ENCODE measurements around the gene GJB2. TPM values are rescaled to one million over a fixed set of nuclear protein-coding genes. Genes with fewer than 3 reads are reported as not detected.

Gene GJB2
- total RNA-seq, 2 donors from 2014 or later: 41.5 to 50.4 TPM

- Histone ChIP-seq H3K27ac (no peak overlapping the region), H3K9me3 (no peaks in the 10 kb centered on the region), H3K36me3 (no peaks in the 10 kb centered on the region), H3K4me3 (no peak overlapping the region), H3K4me1 (no peaks in the 10 kb centered on the region), H3K27me3 (no peaks in the 10 kb centered on the region), H3K9ac (ENCODE audit: low read depth in 2 of 2, low read length in 2 of 2) (no peak overlapping the region)
- DNase-seq: no peak
- TF ChIP-seq, protein P1, sequence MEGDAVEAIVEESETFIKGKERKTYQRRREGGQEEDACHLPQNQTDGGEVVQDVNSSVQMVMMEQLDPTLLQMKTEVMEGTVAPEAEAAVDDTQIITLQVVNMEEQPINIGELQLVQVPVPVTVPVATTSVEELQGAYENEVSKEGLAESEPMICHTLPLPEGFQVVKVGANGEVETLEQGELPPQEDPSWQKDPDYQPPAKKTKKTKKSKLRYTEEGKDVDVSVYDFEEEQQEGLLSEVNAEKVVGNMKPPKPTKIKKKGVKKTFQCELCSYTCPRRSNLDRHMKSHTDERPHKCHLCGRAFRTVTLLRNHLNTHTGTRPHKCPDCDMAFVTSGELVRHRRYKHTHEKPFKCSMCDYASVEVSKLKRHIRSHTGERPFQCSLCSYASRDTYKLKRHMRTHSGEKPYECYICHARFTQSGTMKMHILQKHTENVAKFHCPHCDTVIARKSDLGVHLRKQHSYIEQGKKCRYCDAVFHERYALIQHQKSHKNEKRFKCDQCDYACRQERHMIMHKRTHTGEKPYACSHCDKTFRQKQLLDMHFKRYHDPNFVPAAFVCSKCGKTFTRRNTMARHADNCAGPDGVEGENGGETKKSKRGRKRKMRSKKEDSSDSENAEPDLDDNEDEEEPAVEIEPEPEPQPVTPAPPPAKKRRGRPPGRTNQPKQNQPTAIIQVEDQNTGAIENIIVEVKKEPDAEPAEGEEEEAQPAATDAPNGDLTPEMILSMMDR (IDR thresholded peaks at IDR 0.05): no peak
- intact Hi-C loops (cut with DNase I): no loop called here
Observed at GRCh38 chr13:20219577-20219976, 26.8 kb upstream of the GJB2 start.

DNA sequence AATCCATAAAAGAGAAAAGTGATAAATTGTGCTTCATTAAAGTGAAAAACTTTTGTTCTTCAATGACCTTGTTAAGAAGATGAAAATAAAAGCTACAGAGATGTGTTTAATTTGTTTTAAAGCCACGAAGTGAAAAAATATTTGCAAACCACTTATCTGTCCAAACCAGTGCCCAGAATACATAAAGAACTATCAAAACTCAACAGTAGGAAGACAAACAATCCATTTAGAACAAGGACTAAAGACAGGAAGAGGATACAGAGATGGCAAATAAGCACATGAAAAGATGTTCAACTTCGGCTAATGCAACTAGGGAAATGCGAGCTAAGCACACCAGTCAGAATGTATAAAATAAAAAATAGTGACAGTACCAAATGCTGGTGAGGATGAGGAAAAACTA is 24.4 kb upstream of the GJB2 start:
- H3K36me3 ChIP-seq: no peaks in the 10 kb centered on the region
- no peaks in the 10 kb centered on the region for H3K9me3 ChIP-seq
- H3K27ac ChIP-seq: no peak overlapping the region
- no peak for DNase-seq
- no peak overlapping the region for H3K9ac ChIP-seq (ENCODE audit: low read depth in 2 of 2, low read length in 2 of 2)
- no peak overlapping the region for H3K4me3 ChIP-seq
- no peaks in the 10 kb centered on the region for H3K4me1 ChIP-seq
- intact Hi-C loops (cut with DNase I): no loop called here
- TF ChIP-seq, protein P1 (IDR thresholded peaks at IDR 0.05): no peak
- H3K27me3 ChIP-seq: no peaks in the 10 kb centered on the region

- Histone ChIP-seq H3K9me3 (no peaks in the 10 kb centered on the region), H3K36me3 (no peaks in the 10 kb centered on the region), H3K27me3 (no peaks in the 10 kb centered on the region), H3K4me3 (no peak overlapping the region), H3K9ac (ENCODE audit: low read depth in 2 of 2, low read length in 2 of 2) (no peak overlapping the region), H3K4me1 (no peaks in the 10 kb centered on the region), H3K27ac (no peak overlapping the region)
- DNase-seq: no peak
- TF ChIP-seq, protein P1 (IDR thresholded peaks at IDR 0.05): no peak
- intact Hi-C loops (cut with DNase I): no loop called here
Observed at GRCh38 chr13:20209948-20210347, 17.2 kb upstream of the GJB2 start.

DNA sequence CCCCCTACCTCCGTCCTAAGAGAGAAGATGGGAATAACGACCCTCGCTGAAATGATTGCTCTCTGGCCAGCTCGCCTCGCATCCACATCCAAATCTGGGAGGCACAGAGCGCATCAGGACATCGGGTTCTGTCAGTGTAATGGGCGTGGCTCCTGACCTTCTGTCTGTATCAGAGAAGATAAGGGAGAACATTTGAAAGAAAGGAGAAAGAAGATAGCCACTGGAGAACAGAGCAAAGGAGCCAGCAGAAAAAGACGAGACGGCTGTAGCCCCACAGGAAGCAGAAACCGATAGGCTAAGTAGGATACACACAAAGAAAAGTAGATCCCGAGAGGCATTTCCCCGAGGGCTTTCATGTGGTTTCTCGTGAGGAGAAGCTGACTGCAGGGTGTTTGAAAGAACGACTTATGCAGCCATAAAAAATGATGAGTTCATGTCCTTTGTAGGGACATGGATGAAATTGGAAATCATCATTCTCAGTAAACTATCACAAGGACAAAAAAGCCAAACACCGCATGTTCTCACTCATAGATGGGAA is 14.0 kb upstream of the GJB2 start:
- Histone ChIP-seq H3K4me3 (no peak overlapping the region), H3K4me1 (no peaks in the 10 kb centered on the region), H3K9me3 (no peaks in the 10 kb centered on the region), H3K9ac (ENCODE audit: low read depth in 2 of 2, low read length in 2 of 2) (no peak overlapping the region), H3K27ac (no peak overlapping the region), H3K36me3 (no peaks in the 10 kb centered on the region), H3K27me3 (no peaks in the 10 kb centered on the region)
- intact Hi-C loops (cut with DNase I): no loop called here
- no peak for DNase-seq
- TF ChIP-seq, protein P1 (IDR thresholded peaks at IDR 0.05): no peak

DNA sequence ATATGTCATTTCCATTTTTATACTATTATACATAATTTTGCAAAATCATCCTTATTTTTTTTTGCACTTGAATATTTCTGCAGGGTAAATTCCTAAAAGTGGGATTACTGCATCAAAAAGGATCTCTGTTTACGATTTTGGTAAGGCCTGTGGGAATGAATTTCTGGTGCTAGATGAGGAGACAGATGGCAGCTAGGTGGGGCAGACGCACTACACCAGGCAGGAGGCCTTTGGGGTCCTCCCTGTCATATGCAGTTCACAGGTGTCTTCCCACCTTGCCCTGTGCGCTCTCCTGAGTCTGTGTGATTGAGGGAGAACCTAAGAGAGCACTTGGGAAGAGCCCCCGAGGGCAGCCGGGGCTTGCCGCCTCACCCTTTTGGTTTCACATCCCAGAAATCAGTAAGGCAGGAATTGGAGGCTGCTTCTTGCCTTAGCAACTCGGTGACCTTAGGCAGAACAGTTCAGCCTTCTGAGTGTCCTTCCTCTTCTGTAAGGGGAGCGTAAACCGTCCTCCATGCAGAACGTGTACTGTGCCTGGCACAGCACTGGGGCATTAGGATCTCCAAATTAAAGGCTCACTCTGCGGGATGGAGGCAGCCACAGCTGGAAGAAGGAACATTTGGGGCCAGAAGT is 13.4 kb upstream of the GJB2 start:
- Histone ChIP-seq H3K4me3 (no peak overlapping the region), H3K9ac (ENCODE audit: low read depth in 2 of 2, low read length in 2 of 2) (no peak overlapping the region), H3K36me3 (no peaks in the 10 kb centered on the region), H3K27me3 (no peaks in the 10 kb centered on the region), H3K9me3 (no peaks in the 10 kb centered on the region), H3K27ac (no peak overlapping the region), H3K4me1 (no peaks in the 10 kb centered on the region)
- intact Hi-C loops (cut with DNase I): no loop called here
- DNase-seq: no peak
- TF ChIP-seq, protein P1 (IDR thresholded peaks at IDR 0.05): no peak

All from colonic mucosa (tissue), 4 donors.